Endothelial cell of umbilical vein (primary cell): ENCODE results near the gene OPCML. TPM values are rescaled to one million over a fixed set of nuclear protein-coding genes. Genes with fewer than 3 reads are reported as not detected.

ENCODE experiments used
- BruUV-seq: library from RNA; stranded (reverse); fragments of 400-500 nt; replicated peaks from 2 replicates; lab custom pipeline; 2021; lab: Mats Ljungman, UMichigan
- CTCF ChIA-PET: fragments of 300-600, 350-600 bp; sonication (Branson Sonifier 250); formaldehyde crosslinking; loops from one replicate; lab custom pipeline; 2021; ENCODE audit warnings: antibody characterized with exemption, inconsistent platforms; lab: Charles Lee
- POLR2A ChIA-PET: fragments of 300-600, 350-600 bp; sonication (Branson Sonifier 250); formaldehyde crosslinking; loops from one replicate; lab custom pipeline; 2021; ENCODE audit warnings: antibody characterized with exemption, inconsistent platforms; lab: Charles Lee
- DNase-seq: peaks from one replicate; pipeline ENCODE4 v3.0.0-alpha.2; 2011; ENCODE audit warnings: low read depth, low spot score
- FAIRE-seq: peaks from 2 replicates; lab custom pipeline; 2011; peaks lifted over from hg19 to GRCh38; lab: Jason Lieb, UNC
- H2AFZ ChIP-seq: 2 replicates; pipeline ENCODE4 v1.6.0; 2012; ENCODE audit warnings: low read depth, low read length, control low read depth, inconsistent platforms
- H3K27ac ChIP-seq: 2 replicates; pipeline ENCODE4 v1.5.1; 2011; ENCODE audit warnings: low read depth, mild to moderate bottlenecking, control low read depth, low read length, moderate library complexity; ENCODE audit not compliant: insufficient read depth
- H3K27me3 ChIP-seq, 2 experiments: 2 replicates each; pipeline versions ENCODE4 v1.6.0 to v1.6.1; 2011; ENCODE audit warnings: low read length in 2 of 2, mixed read lengths in 1 of 2; ENCODE audit not compliant: control insufficient read depth in 2 of 2, insufficient read depth in 2 of 2
- H3K36me3 ChIP-seq, 2 experiments: 2 replicates in 1 of 2; 3 replicates in 1 of 2; pipeline ENCODE4 v1.5.1; 2011; ENCODE audit warnings: low read length in 2 of 2, mild to moderate bottlenecking in 1 of 2, moderate library complexity in 1 of 2; ENCODE audit not compliant: control insufficient read depth in 2 of 2, insufficient read depth in 2 of 2; ENCODE audit errors: extremely low read depth in 1 of 2
- H3K4me1 ChIP-seq: 3 replicates; pipeline ENCODE4 v1.5.1; 2011; ENCODE audit warnings: mild to moderate bottlenecking, low read length; ENCODE audit not compliant: control insufficient read depth, insufficient read depth; ENCODE audit errors: extremely low read depth
- H3K4me2 ChIP-seq: 2 replicates; pipeline ENCODE4 v1.6.1; 2011; ENCODE audit warnings: low read length, control low read depth, mixed read lengths; ENCODE audit not compliant: insufficient read depth
- H3K4me3 ChIP-seq, 3 experiments: fragments of 200-600 bp in 1 of 3; sonication (generic), shearing (Covaris generic) in 1 of 3; replicated peaks in 1 of 3; 2 replicates each; pipeline ENCODE4 v1.5.1; 2011 to 2016; ENCODE audit warnings: control low read depth in 3 of 3, low read length in 3 of 3, mild to moderate bottlenecking in 2 of 3, inconsistent platforms in 1 of 3, low read depth in 1 of 3, moderate library complexity in 1 of 3; ENCODE audit not compliant: insufficient read depth in 1 of 3
- H3K79me2 ChIP-seq: 2 replicates; pipeline ENCODE4 v1.6.0; 2012; ENCODE audit warnings: low read length, inconsistent platforms; ENCODE audit not compliant: control insufficient read depth, insufficient read depth
- H3K9ac ChIP-seq: replicated peaks from 2 replicates; pipeline ENCODE3; 2011; ENCODE audit warnings: low read length, control low read depth; ENCODE audit not compliant: insufficient read depth; ENCODE audit errors: extremely low read depth
- H3K9me1 ChIP-seq: replicated peaks from 3 replicates; pipeline ENCODE4 v1.6.0; 2011; ENCODE audit warnings: mild to moderate bottlenecking, low read length; ENCODE audit not compliant: control insufficient read depth, insufficient read depth; ENCODE audit errors: extremely low read depth
- H3K9me3 ChIP-seq: replicated peaks from 2 replicates; pipeline ENCODE4 v1.5.1; 2012; ENCODE audit warnings: low read length, inconsistent platforms; ENCODE audit not compliant: control insufficient read depth, insufficient read depth
- H4K20me1 ChIP-seq: replicated peaks from 2 replicates; pipeline ENCODE3; 2011; ENCODE audit warnings: mild to moderate bottlenecking, low read length; ENCODE audit not compliant: control insufficient read depth, insufficient read depth; ENCODE audit errors: extremely low read depth
- CTCF ChIP-seq, 2 donors: IDR thresholded peaks; 1 replicate in 1 of 2; 2 replicates in 1 of 2; pipeline ENCODE4 v1.5.1; 2011; ENCODE audit warnings: low read length in 2 of 2, mild to moderate bottlenecking in 2 of 2, moderate library complexity in 2 of 2, control low read depth in 1 of 2, inconsistent platforms in 1 of 2, low read depth in 1 of 2; ENCODE audit not compliant: insufficient read depth in 1 of 2; ENCODE audit errors: extremely low read depth in 1 of 2
- EZH2 ChIP-seq: IDR thresholded peaks from 2 replicates; pipeline ENCODE4 v1.6.1; 2012; ENCODE audit warnings: borderline replicate concordance, low read depth, mild to moderate bottlenecking, moderate library complexity, low read length, inconsistent platforms; ENCODE audit not compliant: severe bottlenecking
- FOS ChIP-seq: IDR thresholded peaks from 2 replicates; pipeline ENCODE4 v1.6.1; 2011; ENCODE audit warnings: mild to moderate bottlenecking, low read length, moderate library complexity, borderline replicate concordance; ENCODE audit not compliant: insufficient read depth
- GATA2 ChIP-seq: IDR thresholded peaks from 2 replicates; pipeline ENCODE4 v1.7.0; 2011; ENCODE audit warnings: low read depth, mild to moderate bottlenecking, moderate library complexity, mixed read lengths, low read length; ENCODE audit not compliant: insufficient read length, insufficient read depth
- JUN ChIP-seq: IDR thresholded peaks from 2 replicates; pipeline ENCODE4 v1.6.1; 2011; ENCODE audit warnings: borderline replicate concordance, low read depth; ENCODE audit not compliant: insufficient read length, insufficient read depth
- MAX ChIP-seq: IDR thresholded peaks from 2 replicates; pipeline ENCODE4 v1.6.1; 2011; ENCODE audit not compliant: insufficient read depth, insufficient read length
- MYC ChIP-seq: IDR thresholded peaks from one replicate; pipeline ENCODE4 v1.6.1; 2011; ENCODE audit warnings: mild to moderate bottlenecking, low read depth, low read length
- POLR2A ChIP-seq: IDR thresholded peaks from 2 replicates; pipeline ENCODE4 v1.6.1; 2012; ENCODE audit warnings: low read depth, mild to moderate bottlenecking, control low read depth, low read length
- POLR2AphosphoS5 ChIP-seq: IDR thresholded peaks from 2 replicates; pipeline ENCODE4 v1.6.1; 2012; ENCODE audit warnings: low read depth, mild to moderate bottlenecking, control low read depth, low read length, moderate library complexity; ENCODE audit not compliant: insufficient read depth
- dilution Hi-C: fragments of 300-500 bp; cut with MboI; formaldehyde crosslinking; loops from one replicate; pipeline ENCODE4 v1.15.0; 2019; ENCODE audit warnings: low sequenced_read_pairs; ENCODE audit not compliant: extremely low pct_ligation_motif_present
- intact Hi-C: fragments of 100-400 bp; cut with micrococcal nuclease; formaldehyde crosslinking; loops from one replicate; pipeline ENCODE4 v1.10.0; 2022
- polyA plus RNA-seq, 4 experiments: library from polyadenylated mRNA; depleted of rRNA in 3 of 4; stranded (reverse) in 3 of 4; unstranded in 1 of 4; fragments of >200 nt; gene quantifications; 2 replicates each; pipeline versions ENCODE4 v1.2.1 to v1.2.3, GENCODE V29; 2011 to 2012; ENCODE audit warnings: missing spikeins in 1 of 4
- total RNA-seq: library from RNA; stranded (reverse); gene quantifications from 2 replicates; pipeline ENCODE4 v1.2.3, GENCODE V29; 2021

Gene OPCML
- total and polyA plus RNA-seq, 2 donors (not counting 3 experiments of a cell fraction or from before 2014, with no cell fraction given): not detected

- CTCF ChIA-PET: no interaction called here
- BruUV-seq: no TSS peak
- Histone ChIP-seq H3K27ac (no peak overlapping the region), H3K9ac (no peak overlapping the region), H3K27me3 (no peaks in the 10 kb centered on the region), H3K4me1 (no peaks in the 10 kb centered on the region), H4K20me1 (no peaks in the 10 kb centered on the region), H3K36me3 (no peaks in the 10 kb centered on the region), H3K9me1 (no peaks in the 10 kb centered on the region), H3K4me2 (no peak overlapping the region), H3K9me3 (peaks cover 4% of the 10 kb centered on the region), H3K4me3 (no peak overlapping the region), H2AFZ (no peak overlapping the region), H3K79me2 (no peaks in the 10 kb centered on the region)
- FAIRE-seq (no peak), DNase-seq (no peak)
- TF ChIP-seq JUN (no peak), MYC (no peak), POLR2AphosphoS5 (no peak)
- POLR2A ChIA-PET: no interaction called here
- dilution Hi-C loops (no loop called here), intact Hi-C loops (no loop called here)
Observed at GRCh38 chr11:133501643-133502539, 30.4 kb downstream of the OPCML start.

GRCh38 chr11:133500936-133501335 is 31.4 kb downstream of the OPCML start:
- POLR2A ChIA-PET: no interaction called here

More at GRCh38 chr11:133500936-133501335, 31.4 kb downstream of the OPCML start:
- H3K9ac ChIP-seq: no peak overlapping the region
- H3K27ac ChIP-seq: no peak overlapping the region
- no peak overlapping the region for H3K4me2 ChIP-seq
- dilution Hi-C loops (no loop called here), intact Hi-C loops (no loop called here)
- no peaks in the 10 kb centered on the region for H3K4me1 ChIP-seq
- no peak for TF ChIP-seq MYC
- no peak for TF ChIP-seq POLR2A
- TF ChIP-seq GATA2: no peak
- no peak for TF ChIP-seq FOS
- TF ChIP-seq POLR2AphosphoS5: no peak
- no peak for TF ChIP-seq CTCF (IDR thresholded peaks at IDR 0.05; ENCODE audit: extremely low read depth in 1 of 2, insufficient read depth in 1 of 2, low read depth in 1 of 2, low read length in 2 of 2)
- TF ChIP-seq MAX: no peak
- TF ChIP-seq JUN: no peak
- TF ChIP-seq EZH2: no peak
- H3K27me3 ChIP-seq: no peaks in the 10 kb centered on the region
- H3K79me2 ChIP-seq: no peaks in the 10 kb centered on the region
- no peak for FAIRE-seq
- no peaks in the 10 kb centered on the region for H3K9me1 ChIP-seq
- H3K36me3 ChIP-seq: no peaks in the 10 kb centered on the region
- H4K20me1 ChIP-seq: no peaks in the 10 kb centered on the region
- peaks cover 4% of the 10 kb centered on the region for H3K9me3 ChIP-seq
- no TSS peak for BruUV-seq
- no peak overlapping the region for H3K4me3 ChIP-seq
- DNase-seq: no peak
- no peak overlapping the region for H2AFZ ChIP-seq
- CTCF ChIA-PET: no interaction called here
